Stimulated activated naive CD8-positive, alpha-beta T cell treated with anti-CD3 and anti-CD28 coated beads, Interleukin-15, Interleukin-2, amounts not matched to agents 100 U/mL and 50 U/mL, for 24 hours (primary cell): ENCODE data around the gene LPP.

Source experiments
- ATAC-seq: fragments of 150-1000 bp; cut with Tn5 transposase; one replicate; pipeline ENCODE4 v1.10.0; 2021
- DNase-seq: peaks from one replicate; pipeline ENCODE4 v3.0.0; 2021

The LPP gene

GRCh38 chr3:188299068-188299467 is 145.1 kb downstream of the LPP start:
- peak; percentile 38 for DNase-seq
- peak; percentile 78 for ATAC-seq

GRCh38 chr3:188299708-188300107 is 145.8 kb downstream of the LPP start:
- DNase-seq (no peak), ATAC-seq (no peak)

- ATAC-seq (no peak), DNase-seq (no peak)
Measured at GRCh38 chr3:188301147-188301546, 147.2 kb downstream of the LPP start.

GRCh38 chr3:188303286-188303799 is 149.4 kb downstream of the LPP start:
- ATAC-seq (no peak), DNase-seq (no peak)

GRCh38 chr3:188303823-188304222 is 149.9 kb downstream of the LPP start:
- no peak for DNase-seq
- no peak for ATAC-seq

- DNase-seq (no peak), ATAC-seq (no peak)
Measured at GRCh38 chr3:188304501-188304900, 150.5 kb downstream of the LPP start.

- ATAC-seq (no peak), DNase-seq (no peak)
Measured at GRCh38 chr3:188305220-188305619, 151.3 kb downstream of the LPP start.

- ATAC-seq (no peak), DNase-seq (no peak)
Measured at GRCh38 chr3:188306435-188307005, 152.6 kb downstream of the LPP start.

GRCh38 chr3:188309437-188310269 is 155.7 kb downstream of the LPP start:
- no peak for DNase-seq
- ATAC-seq: peak; percentile 86

GRCh38 chr3:188310270-188310710 is 156.3 kb downstream of the LPP start:
- DNase-seq (no peak), ATAC-seq (peak; percentile 24)

GRCh38 chr3:188315553-188315952 is 161.6 kb downstream of the LPP start:
- DNase-seq (no peak), ATAC-seq (no peak)

- ATAC-seq: no peak
Measured at GRCh38 chr3:188316021-188316722, 162.2 kb downstream of the LPP start.

GRCh38 chr3:188316723-188317070 is 162.7 kb downstream of the LPP start:
- ATAC-seq: no peak
- DNase-seq: no peak

More at GRCh38 chr3:188316021-188316722, 162.2 kb downstream of the LPP start:
- DNase-seq: no peak

- ATAC-seq (no peak), DNase-seq (no peak)
Measured at GRCh38 chr3:188319569-188319968, 165.6 kb downstream of the LPP start.

GRCh38 chr3:188320757-188321156 is 166.8 kb downstream of the LPP start:
- no peak for ATAC-seq
- no peak for DNase-seq

- DNase-seq (no peak), ATAC-seq (no peak)
Measured at GRCh38 chr3:188321258-188321657, 167.3 kb downstream of the LPP start.

GRCh38 chr3:188322135-188322887 is 168.4 kb downstream of the LPP start:
- ATAC-seq (no peak), DNase-seq (no peak)

GRCh38 chr3:188323067-188323842 is 169.3 kb downstream of the LPP start:
- DNase-seq (peak; percentile 46), ATAC-seq (peak; percentile 98)

GRCh38 chr3:188326111-188326510 is 172.2 kb downstream of the LPP start:
- no peak for DNase-seq
- no peak for ATAC-seq

GRCh38 chr3:188326968-188327367 is 173.0 kb downstream of the LPP start:
- DNase-seq: no peak
- no peak for ATAC-seq

GRCh38 chr3:188327433-188327832 is 173.5 kb downstream of the LPP start:
- ATAC-seq (no peak), DNase-seq (no peak)
